Adrenal gland (tissue), 12 donors: ENCODE measurements around the gene CDH9. TPM values are rescaled to one million over a fixed set of nuclear protein-coding genes. Genes with fewer than 3 reads are reported as not detected.

Source experiments
- DNase-seq, 7 donors: peaks; one replicate each; pipeline ENCODE4 v3.0.0-alpha.2; 2019 to 2020
- H3K27ac ChIP-seq, 5 donors: fragments of 200-600 bp; sonication (generic) in 4 of 5; 1 replicate in 3 of 5; 2 replicates in 2 of 5; pipeline versions ENCODE4 v1.5.1 to v1.8.0; 2016 to 2020; ENCODE audit warnings: mild to moderate bottlenecking in 1 of 5
- H3K27me3 ChIP-seq: fragments of 200-600 bp; 2 replicates; pipeline ENCODE4 v1.8.0; 2021
- H3K36me3 ChIP-seq, 2 donors: fragments of 200-600 bp; replicated peaks in 1 of 2; 1 replicate in 1 of 2; 2 replicates in 1 of 2; pipeline versions ENCODE4 v1.5.1 to v1.8.0; 2018 to 2022
- H3K4me1 ChIP-seq, 2 donors: fragments of 200-600 bp; replicated peaks in 1 of 2; 1 replicate in 1 of 2; 2 replicates in 1 of 2; pipeline versions ENCODE4 v1.5.1 to v1.8.0; 2018 to 2021
- H3K4me3 ChIP-seq, 4 donors: fragments of 200-600 bp; sonication (generic) in 3 of 4; one replicate each; pipeline ENCODE4 v1.5.1; 2016 to 2018
- H3K9me3 ChIP-seq, 3 donors: fragments of 200-600 bp; sonication (generic) in 1 of 3; replicated peaks in 1 of 3; 1 replicate in 2 of 3; 2 replicates in 1 of 3; pipeline versions ENCODE4 v1.5.1 to v1.8.0; 2016 to 2021
- POLR2A ChIP-seq, 2 donors: fragments of 450-650 bp; IDR thresholded peaks; one replicate each; pipeline ENCODE4 v1.6.1; 2017; ENCODE audit warnings: antibody characterized with exemption in 2 of 2, mild to moderate bottlenecking in 2 of 2, moderate library complexity in 1 of 2
- WGBS, 4 donors: extraction: QIAGEN DNeasy Blood & Tissue Kit in 2 of 4; methylation state at CpG; one replicate each; pipeline versions ENCODE4 v1.1.5 to v1.1.7; 2013 to 2017; 5-methylcytosine and 5-hydroxymethylcytosine counted together
- intact Hi-C, 2 donors: fragments of 100-400 bp; cut with DNase I; formaldehyde crosslinking; loops; one replicate each; pipeline versions ENCODE4 v1.14.1 to v1.15.0; 2022 to 2023
- polyA plus RNA-seq, 3 donors: library from polyadenylated mRNA; stranded (reverse); fragments of 200-250 nt in 2 of 3; fragments of 350-450 nt in 1 of 3; fragmentation: Illumina TruSeq in 1 of 3; extraction: RNeasy Lipid Tissue Mini Kit (QIAGEN cat#74804) in 1 of 3; gene quantifications; one replicate each; pipeline ENCODE4 v1.2.3, GENCODE V29; 2013 to 2014
- total RNA-seq, 9 donors: library from RNA; depleted of rRNA in 4 of 9; stranded (reverse); fragments of >200 nt in 4 of 9; fragments of 120-200 nt in 1 of 9; fragmentation: NEBNext Ultra II Directional in 1 of 9; extraction: Animal tissue kit (Norgen Biotek cat#: 25700) in 1 of 9; gene quantifications; one replicate each; pipeline versions ENCODE4 v1.1.0 to v1.2.4, GENCODE V29; 2013 to 2023
- TF ChIP-seq, protein P1 (sequence below), 6 experiments: fragments of 450-650 bp in 4 of 6; fragments of 200-600 bp in 2 of 6; sonication (generic) in 1 of 6; IDR thresholded peaks; 1 replicate in 5 of 6; 2 replicates in 1 of 6; pipeline versions ENCODE4 v1.5.1 to v1.8.0; 2016 to 2021; ENCODE audit warnings: antibody characterized with exemption in 6 of 6, mild to moderate bottlenecking in 2 of 6, moderate library complexity in 1 of 6
- donor health status: healthy with polysubstance abuse.
- donor health status: Bipolar disorder and iron deficiency.
- donor health status: DM: yes; HTN: yes; CAD: no.
- donor health status: DM: no; HTN: no; CAD: no.
- donor health status: DM: no; HTN: no; CAD: no.
- donor health status: DM: yes; HTN: yes; CAD: no.

The CDH9 gene
- total and polyA plus RNA-seq, 12 donors: 0.13 to 1.3 (median 0.16) TPM; not detected in 7

GRCh38 chr5:26959290-26959689, 79.1 kb downstream of the CDH9 start:
- H3K36me3 ChIP-seq: no peaks in the 10 kb centered on the region
- no peaks in the 10 kb centered on the region for H3K4me1 ChIP-seq
- WGBS, 4 donors: 51 to 74% (median 69%) methylated on average over 1 of the region's 1 CpG
- intact Hi-C loops: no loop called here
- TF ChIP-seq POLR2A (IDR thresholded peaks at IDR 0.05): no peak
- TF ChIP-seq, protein P1, sequence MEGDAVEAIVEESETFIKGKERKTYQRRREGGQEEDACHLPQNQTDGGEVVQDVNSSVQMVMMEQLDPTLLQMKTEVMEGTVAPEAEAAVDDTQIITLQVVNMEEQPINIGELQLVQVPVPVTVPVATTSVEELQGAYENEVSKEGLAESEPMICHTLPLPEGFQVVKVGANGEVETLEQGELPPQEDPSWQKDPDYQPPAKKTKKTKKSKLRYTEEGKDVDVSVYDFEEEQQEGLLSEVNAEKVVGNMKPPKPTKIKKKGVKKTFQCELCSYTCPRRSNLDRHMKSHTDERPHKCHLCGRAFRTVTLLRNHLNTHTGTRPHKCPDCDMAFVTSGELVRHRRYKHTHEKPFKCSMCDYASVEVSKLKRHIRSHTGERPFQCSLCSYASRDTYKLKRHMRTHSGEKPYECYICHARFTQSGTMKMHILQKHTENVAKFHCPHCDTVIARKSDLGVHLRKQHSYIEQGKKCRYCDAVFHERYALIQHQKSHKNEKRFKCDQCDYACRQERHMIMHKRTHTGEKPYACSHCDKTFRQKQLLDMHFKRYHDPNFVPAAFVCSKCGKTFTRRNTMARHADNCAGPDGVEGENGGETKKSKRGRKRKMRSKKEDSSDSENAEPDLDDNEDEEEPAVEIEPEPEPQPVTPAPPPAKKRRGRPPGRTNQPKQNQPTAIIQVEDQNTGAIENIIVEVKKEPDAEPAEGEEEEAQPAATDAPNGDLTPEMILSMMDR (IDR thresholded peaks at IDR 0.05): no peak
- peaks cover 0 to 5% (median 0%) of the 10 kb centered on the region in 3 donors for H3K9me3 ChIP-seq
- no peaks in the 10 kb centered on the region for H3K27me3 ChIP-seq
- no peak overlapping the region for H3K27ac ChIP-seq
- no peak overlapping the region for H3K4me3 ChIP-seq
- DNase-seq: no peak

DNA sequence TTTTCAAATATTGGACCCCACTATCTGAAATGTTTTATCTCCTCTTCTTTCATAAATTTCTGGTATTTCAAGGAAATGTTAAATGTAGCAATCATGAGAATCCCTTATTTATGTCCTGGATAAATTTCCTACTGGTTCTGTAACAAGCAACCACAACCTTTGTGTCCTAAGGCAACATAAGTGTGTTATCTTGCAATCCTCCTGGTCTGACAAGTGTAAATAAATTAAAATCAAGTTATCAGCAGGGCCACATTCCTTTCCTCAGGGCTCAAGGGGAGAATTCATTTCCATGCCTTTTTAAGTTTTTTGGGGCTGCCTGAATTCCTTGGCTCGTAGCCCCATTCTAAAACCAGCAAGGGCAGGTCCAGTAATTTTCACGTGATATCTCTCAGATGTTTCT, 83.2 kb downstream of the CDH9 start:
- Histone ChIP-seq H3K4me3 (no peak overlapping the region), H3K9me3 (peaks cover 0 to 5% (median 0%) of the 10 kb centered on the region in 3 donors), H3K36me3 (no peaks in the 10 kb centered on the region), H3K27ac (no peak overlapping the region), H3K4me1 (no peaks in the 10 kb centered on the region), H3K27me3 (no peaks in the 10 kb centered on the region)
- intact Hi-C loops: no loop called here
- TF ChIP-seq, protein P1 (IDR thresholded peaks at IDR 0.05): no peak
- no peak for TF ChIP-seq POLR2A (IDR thresholded peaks at IDR 0.05)
- DNase-seq: no peak
- WGBS, 4 donors: 66 to 94% (median 77%) methylated on average over 2 of the region's 2 CpGs

DNA sequence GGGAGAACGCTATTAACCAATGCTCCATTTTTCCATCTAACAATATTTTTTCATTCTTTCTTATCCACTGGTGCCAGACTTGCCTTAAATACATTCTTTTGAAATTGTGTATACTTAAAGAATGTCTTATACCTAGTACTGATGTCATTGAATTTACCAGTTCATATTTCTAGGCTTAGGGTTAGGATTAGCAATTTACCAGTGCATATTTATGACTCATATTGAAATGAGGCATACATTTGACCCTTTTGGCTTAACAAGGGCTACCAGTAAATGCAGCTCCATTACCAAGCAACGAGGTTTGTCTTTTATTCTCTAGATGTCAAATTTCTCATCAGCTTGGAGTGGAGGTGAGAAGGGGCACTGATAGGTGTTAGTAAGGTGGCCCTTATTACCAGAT, 89.5 kb downstream of the CDH9 start:
- WGBS, 4 donors: 73 to 75% (median 74%) methylated on average over 2 of the region's 2 CpGs

GRCh38 chr5:26945901-26946300, 92.5 kb downstream of the CDH9 start:
- intact Hi-C loops: no loop called here
- no peak overlapping the region for H3K27ac ChIP-seq

More for the DNA sequence above, 89.5 kb downstream of the CDH9 start:
- Histone ChIP-seq H3K27ac (no peak overlapping the region), H3K27me3 (no peaks in the 10 kb centered on the region), H3K9me3 (no peaks in the 10 kb centered on the region), H3K4me3 (no peak overlapping the region), H3K4me1 (no peaks in the 10 kb centered on the region), H3K36me3 (no peaks in the 10 kb centered on the region)
- intact Hi-C loops: no loop called here
- no peak for TF ChIP-seq POLR2A (IDR thresholded peaks at IDR 0.05)
- TF ChIP-seq, protein P1 (IDR thresholded peaks at IDR 0.05): no peak
- no peak for DNase-seq

More at GRCh38 chr5:26945901-26946300, 92.5 kb downstream of the CDH9 start:
- Histone ChIP-seq H3K9me3 (no peaks in the 10 kb centered on the region), H3K4me1 (no peaks in the 10 kb centered on the region), H3K4me3 (no peak overlapping the region), H3K27me3 (no peaks in the 10 kb centered on the region), H3K36me3 (no peaks in the 10 kb centered on the region)
- TF ChIP-seq, protein P1 (IDR thresholded peaks at IDR 0.05): no peak
- no peak for TF ChIP-seq POLR2A (IDR thresholded peaks at IDR 0.05)
- no peak for DNase-seq
